HS-5 (cell line): Measurements from ENCODE around the gene AMDHD2.
A peak's percentile ranks its signal among the peaks of the same experiment; 100 is the strongest.
"Not testable (repeated sequence)": the region's sequence is repeated elsewhere in the genome, so short reads cannot be mapped to it uniquely, and the experiment has no call there.

Experiments used
- DNase-seq: peaks from one replicate; pipeline ENCODE4 v3.0.0-alpha.2; 2012; ENCODE audit warnings: low read depth

The AMDHD2 gene

DNA sequence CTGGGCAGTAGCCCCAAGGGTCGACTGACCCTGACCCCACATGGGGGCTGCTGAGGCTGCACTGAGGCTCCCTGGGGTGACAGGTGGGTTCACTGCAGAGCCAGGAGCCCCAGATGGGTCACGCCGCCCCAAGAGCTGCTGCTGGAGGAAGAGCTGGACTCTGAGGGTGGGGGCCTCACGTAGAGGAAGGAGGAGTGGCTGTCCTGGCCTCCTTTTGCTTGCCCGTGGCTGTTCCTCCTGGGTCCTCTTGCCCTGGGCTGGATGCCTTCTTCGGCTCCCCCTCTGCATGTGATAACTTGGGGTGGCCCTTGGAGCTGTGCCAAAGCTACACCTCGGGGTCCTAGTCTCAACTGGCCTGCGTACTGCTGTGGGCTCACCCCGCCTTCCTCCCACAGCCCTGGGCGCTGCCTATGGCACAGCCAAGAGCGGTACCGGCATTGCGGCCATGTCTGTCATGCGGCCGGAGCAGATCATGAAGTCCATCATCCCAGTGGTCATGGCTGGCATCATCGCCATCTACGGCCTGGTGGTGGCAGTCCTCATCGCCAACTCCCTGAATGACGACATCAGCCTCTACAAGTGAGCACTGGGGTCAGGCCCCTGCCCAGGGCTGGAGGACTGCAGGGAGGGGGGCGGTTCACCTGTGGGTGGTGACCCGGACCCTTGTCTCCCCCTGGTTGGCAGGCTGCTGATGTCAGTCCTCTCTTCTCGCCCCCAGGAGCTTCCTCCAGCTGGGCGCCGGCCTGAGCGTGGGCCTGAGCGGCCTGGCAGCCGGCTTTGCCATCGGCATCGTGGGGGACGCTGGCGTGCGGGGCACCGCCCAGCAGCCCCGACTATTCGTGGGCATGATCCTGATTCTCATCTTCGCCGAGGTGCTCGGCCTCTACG is 1.1 kb upstream of the AMDHD2 start:
- no peak for DNase-seq

- DNase-seq: no peak
These were observed 475 bp upstream of the AMDHD2 start for GRCh38 chr16:2519711-2520080.

- DNase-seq: no peak
These were observed 787 bp downstream of the AMDHD2 start for GRCh38 chr16:2520784-2521531.

DNA sequence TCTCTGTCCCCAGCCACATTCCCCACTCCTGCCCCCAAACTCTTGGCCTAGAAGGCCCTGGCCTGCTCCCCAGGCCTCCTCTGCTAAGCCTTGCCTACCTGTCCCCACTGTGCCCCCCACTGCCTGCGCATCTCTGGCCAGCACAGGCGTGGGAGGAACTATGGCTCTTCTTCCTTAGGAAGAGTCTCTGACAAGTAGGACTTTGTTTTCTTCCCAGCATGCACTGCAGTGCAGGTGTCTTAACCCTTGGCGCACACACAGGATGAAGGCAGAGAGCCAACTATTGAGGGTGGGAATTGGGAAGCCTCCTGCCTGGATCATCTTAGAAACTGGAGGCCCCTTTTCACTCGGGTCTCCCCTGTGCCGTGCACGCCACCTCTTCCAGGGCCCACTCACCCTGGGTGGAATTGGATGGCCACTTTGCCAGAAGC is 3.6 kb downstream of the AMDHD2 start:
- DNase-seq: no peak

- no peak for DNase-seq
These were observed 4.3 kb downstream of the AMDHD2 start for GRCh38 chr16:2524339-2524938.

GRCh38 chr16:2526135-2526534 is 6.0 kb downstream of the AMDHD2 start:
- DNase-seq: no peak

GRCh38 chr16:2527071-2527783 is 7.1 kb downstream of the AMDHD2 start:
- no peak for DNase-seq

- no peak for DNase-seq
These were observed 7.6 kb downstream of the AMDHD2 start for GRCh38 chr16:2527784-2528100.

GRCh38 chr16:2528161-2529060 is 8.2 kb downstream of the AMDHD2 start:
- no peak for DNase-seq

GRCh38 chr16:2529061-2529931 is 9.1 kb downstream of the AMDHD2 start:
- DNase-seq: no peak

- no peak for DNase-seq
These were observed 9.9 kb downstream of the AMDHD2 start for GRCh38 chr16:2529961-2530628.

DNA sequence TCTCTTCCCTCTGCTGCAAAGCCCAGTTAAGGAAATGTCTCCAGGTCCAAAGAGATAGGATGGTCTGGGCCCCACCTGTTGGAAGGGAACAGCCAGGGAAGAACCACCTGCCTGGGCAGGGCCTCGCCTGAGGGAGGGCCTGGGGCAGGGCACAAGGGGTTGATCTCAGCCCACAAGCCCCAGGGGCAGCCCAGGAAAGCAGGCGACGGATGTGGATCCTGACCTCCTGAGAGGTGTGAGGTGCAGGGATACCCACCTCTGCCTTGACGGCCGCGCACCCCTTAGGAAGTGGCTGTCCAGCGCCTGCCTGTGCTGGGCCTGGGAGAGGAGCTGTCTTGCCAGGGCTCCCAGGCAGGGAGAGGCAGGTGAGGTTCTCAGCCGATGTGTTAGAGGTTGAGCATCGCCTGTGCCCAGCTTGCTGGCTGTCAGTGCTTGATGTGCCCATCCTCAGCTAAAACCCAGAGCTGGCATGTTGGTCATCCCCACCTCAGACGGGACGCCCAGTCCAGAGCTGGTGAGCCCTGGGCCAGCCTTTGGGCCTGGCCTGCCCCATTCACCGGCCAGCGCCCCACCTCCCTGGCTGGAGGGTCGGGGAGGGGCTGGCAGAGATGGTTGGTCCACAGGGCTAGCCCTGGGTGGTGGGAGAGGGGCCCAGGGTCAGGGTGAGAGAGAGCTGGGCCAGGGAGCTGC is 10.6 kb downstream of the AMDHD2 start:
- DNase-seq: no peak

GRCh38 chr16:2531371-2531695 is 11.2 kb downstream of the AMDHD2 start, which contains the start of gene CEMP1:
Gene CEMP1 (minus strand): TSS chr16:2531408. CDS start chr16:2531073, 335 bp downstream.
- DNase-seq: no peak

- peak; percentile 77 for DNase-seq
These were observed 11.7 kb downstream of the AMDHD2 start for GRCh38 chr16:2531696-2532493.

GRCh38 chr16:2532494-2533141 is 12.4 kb downstream of the AMDHD2 start:
- no peak for DNase-seq

GRCh38 chr16:2533142-2533755 is 13.1 kb downstream of the AMDHD2 start:
- not testable (repeated sequence) for DNase-seq

GRCh38 chr16:2533912-2534311 is 13.7 kb downstream of the AMDHD2 start:
- DNase-seq: no peak
